ENCODE results near the gene ZNF585A. TPM values are rescaled to one million over a fixed set of nuclear protein-coding genes. Genes with fewer than 3 reads are reported as not detected.
"Not testable (repeated sequence)": the region's sequence is repeated elsewhere in the genome, so short reads cannot be mapped to it uniquely, and the experiment has no call there.

Gene ZNF585A
- total and polyA plus RNA-seq, 11 donors: 6.5 to 22.2 (median 12.3) TPM

DNA sequence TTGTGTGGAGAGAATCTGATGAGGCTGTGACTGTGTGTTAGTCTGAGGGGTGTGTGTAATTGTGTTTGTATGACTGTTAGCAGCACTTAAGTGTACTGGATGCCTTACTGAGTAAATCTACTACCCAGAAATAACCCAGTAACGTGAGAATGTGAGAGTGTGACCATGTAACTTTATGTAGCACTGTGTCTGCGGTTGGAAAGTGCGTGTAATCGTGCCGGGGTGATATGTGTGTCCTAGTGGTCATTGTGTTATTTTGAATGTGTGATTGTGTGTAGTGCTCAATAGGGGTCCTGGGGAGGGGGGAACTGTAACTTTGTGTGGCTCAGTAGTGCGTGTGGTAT lies 46.1 kb upstream of the ZNF585A start:
- intact Hi-C loops (cut with DNase I): loop anchor here in 7 of 10 donors (2.0 to 10.0 kb wide), 11 partner anchors 46 to 364 kb away; partner anchors contain the start of genes ZNF585A (in 4 of the 7), ZNF569 (in 2 of the 7), ZNF570 (in 2 of the 7) and ZNF345 (in 1 of the 7)

DNA sequence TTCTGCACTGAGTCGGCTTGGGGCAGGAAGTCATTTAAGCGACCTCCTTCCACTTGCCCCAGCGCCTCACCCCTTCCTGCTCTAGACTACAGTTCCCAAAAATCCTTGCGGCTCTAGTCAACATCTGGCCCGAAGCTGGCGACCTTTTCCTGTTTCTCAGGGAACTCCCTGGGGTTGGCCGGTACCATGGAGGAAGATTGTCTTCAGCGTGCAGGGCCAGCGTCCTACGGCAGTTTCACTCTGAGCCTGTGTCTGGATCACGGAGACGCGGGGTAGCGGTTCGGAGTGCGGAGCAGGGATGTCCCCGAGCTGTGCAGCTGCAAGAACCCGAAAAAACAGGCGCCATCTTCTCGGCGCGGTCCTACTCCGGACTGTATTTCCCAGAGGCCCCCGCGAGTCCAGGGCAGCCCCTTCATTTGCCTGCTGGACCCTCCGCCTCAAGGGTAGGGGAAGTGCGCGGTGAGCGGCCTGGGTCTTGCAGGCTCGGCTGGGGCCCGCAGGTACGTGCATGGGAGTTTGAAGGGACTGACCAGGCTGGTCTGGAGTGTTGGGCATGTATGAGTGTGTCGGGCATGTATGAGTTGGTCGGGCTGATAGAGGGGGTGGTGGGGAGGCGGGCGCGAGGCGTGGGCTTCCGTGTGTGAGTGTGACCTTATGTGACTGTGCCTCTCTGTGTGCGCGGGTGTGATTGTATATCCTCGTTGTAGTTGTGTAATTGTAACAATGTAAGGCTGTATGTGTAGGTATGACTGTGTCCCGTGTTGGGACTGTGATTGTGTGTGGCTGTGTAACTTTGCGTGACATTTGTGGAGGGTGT lies 45.5 kb upstream of the ZNF585A start, which contains the start of gene ZNF383:
Gene ZNF383, plus strand, starts transcription at position 440 of the 817 bp plus-strand sequence. CDS start 12,240 bp downstream, outside the sequence.
- peak within 1 kb of the TSS; percentile 65 to 89 (median 78) for H3K4me3 ChIP-seq
- H3K36me3 ChIP-seq: peaks cover 0 to 31% (median 23%) of the 10 kb centered on the region in 9 donors
- ATAC-seq (peak; percentile 98), DNase-seq (peak; percentile 87 to 94 (median 91))
- TF ChIP-seq POLR2A (IDR thresholded peaks at IDR 0.05): peak in 1 of 2 donors; percentile 28
- TF ChIP-seq, protein P1, sequence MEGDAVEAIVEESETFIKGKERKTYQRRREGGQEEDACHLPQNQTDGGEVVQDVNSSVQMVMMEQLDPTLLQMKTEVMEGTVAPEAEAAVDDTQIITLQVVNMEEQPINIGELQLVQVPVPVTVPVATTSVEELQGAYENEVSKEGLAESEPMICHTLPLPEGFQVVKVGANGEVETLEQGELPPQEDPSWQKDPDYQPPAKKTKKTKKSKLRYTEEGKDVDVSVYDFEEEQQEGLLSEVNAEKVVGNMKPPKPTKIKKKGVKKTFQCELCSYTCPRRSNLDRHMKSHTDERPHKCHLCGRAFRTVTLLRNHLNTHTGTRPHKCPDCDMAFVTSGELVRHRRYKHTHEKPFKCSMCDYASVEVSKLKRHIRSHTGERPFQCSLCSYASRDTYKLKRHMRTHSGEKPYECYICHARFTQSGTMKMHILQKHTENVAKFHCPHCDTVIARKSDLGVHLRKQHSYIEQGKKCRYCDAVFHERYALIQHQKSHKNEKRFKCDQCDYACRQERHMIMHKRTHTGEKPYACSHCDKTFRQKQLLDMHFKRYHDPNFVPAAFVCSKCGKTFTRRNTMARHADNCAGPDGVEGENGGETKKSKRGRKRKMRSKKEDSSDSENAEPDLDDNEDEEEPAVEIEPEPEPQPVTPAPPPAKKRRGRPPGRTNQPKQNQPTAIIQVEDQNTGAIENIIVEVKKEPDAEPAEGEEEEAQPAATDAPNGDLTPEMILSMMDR (IDR thresholded peaks at IDR 0.05): no peak
- intact Hi-C loops (cut with DNase I): loop anchor here in 7 of 10 donors (2.0 to 10.0 kb wide), 11 partner anchors 45 to 363 kb away; partner anchors contain the start of genes ZNF585A (in 4 of the 7), ZNF569 (in 2 of the 7), ZNF570 (in 2 of the 7) and ZNF345 (in 1 of the 7)
- H3K9me3 ChIP-seq: peaks cover 0 to 11% (median 0%) of the 10 kb centered on the region in 12 donors
- H3K4me1 ChIP-seq: peaks cover 0 to 26% (median 9%) of the 10 kb centered on the region in 12 donors
- H3K27ac ChIP-seq: peak within 1 kb of the TSS; percentile 89 to 98 (median 94)
- 0 to 1% (median 0%) methylated on average over 27 to 44 of the region's 44 CpGs for WGBS, 4 donors
- H3K27me3 ChIP-seq: no peaks in the 10 kb centered on the region

More for the DNA sequence above, 46.1 kb upstream of the ZNF585A start:
- Histone ChIP-seq H3K27me3 (no peaks in the 10 kb centered on the region), H3K27ac (peak overlapping the region; percentile 89 to 98 (median 94)), H3K36me3 (peaks cover 0 to 33% (median 23%) of the 10 kb centered on the region in 9 donors), H3K9me3 (peaks cover 0 to 17% (median 0%) of the 10 kb centered on the region in 12 donors), H3K4me3 (peak overlapping the region; percentile 65 to 89 (median 78)), H3K4me1 (peaks cover 0 to 26% (median 9%) of the 10 kb centered on the region in 12 donors)
- WGBS, 4 donors: 13 to 22% (median 16%) methylated on average over 6 of the region's 6 CpGs
- TF ChIP-seq POLR2A (IDR thresholded peaks at IDR 0.05): no peak
- TF ChIP-seq, protein P1 (IDR thresholded peaks at IDR 0.05): no peak
- DNase-seq (no peak), ATAC-seq (peak; percentile 5 to 49 (median 20))

DNA sequence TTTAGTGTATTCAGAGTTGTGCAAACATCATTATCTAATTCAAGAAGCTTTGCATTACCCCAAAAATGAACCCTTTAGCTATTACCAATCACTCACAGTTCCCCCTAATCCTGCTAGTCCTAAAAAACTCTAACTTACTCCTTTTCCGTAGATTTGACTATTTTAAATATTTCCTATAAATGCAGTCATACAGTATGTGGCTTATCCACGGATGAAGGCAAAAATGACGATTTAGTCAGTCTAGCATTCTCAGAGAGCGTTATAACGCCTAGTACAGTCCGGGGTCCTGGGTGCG lies 44.9 kb upstream of the ZNF585A start:
- intact Hi-C loops (cut with DNase I): loop anchor here in 7 of 10 donors (5.0 to 10.0 kb wide), 10 partner anchors 45 to 363 kb away; partner anchors contain the start of genes ZNF569 (in 2 of the 7), ZNF570 (in 2 of the 7), ZNF585A (in 2 of the 7) and ZNF345 (in 1 of the 7)
- H3K27me3 ChIP-seq: no peaks in the 10 kb centered on the region
- DNase-seq (no peak), ATAC-seq (no peak)
- H3K4me3 ChIP-seq: peak overlapping the region; percentile 65 to 89 (median 78)
- H3K27ac ChIP-seq: peak overlapping the region; percentile 89 to 98 (median 94)
- TF ChIP-seq, protein P1 (IDR thresholded peaks at IDR 0.05): no peak
- no peak for TF ChIP-seq POLR2A (IDR thresholded peaks at IDR 0.05)
- H3K4me1 ChIP-seq: peaks cover 0 to 26% (median 9%) of the 10 kb centered on the region in 12 donors
- H3K9me3 ChIP-seq: peaks cover 0 to 6% (median 0%) of the 10 kb centered on the region in 12 donors
- WGBS, 4 donors: 0 to 1% (median 0%) methylated on average over 7 of the region's 7 CpGs
- H3K36me3 ChIP-seq: peaks cover 0 to 25% (median 19%) of the 10 kb centered on the region in 9 donors

DNA sequence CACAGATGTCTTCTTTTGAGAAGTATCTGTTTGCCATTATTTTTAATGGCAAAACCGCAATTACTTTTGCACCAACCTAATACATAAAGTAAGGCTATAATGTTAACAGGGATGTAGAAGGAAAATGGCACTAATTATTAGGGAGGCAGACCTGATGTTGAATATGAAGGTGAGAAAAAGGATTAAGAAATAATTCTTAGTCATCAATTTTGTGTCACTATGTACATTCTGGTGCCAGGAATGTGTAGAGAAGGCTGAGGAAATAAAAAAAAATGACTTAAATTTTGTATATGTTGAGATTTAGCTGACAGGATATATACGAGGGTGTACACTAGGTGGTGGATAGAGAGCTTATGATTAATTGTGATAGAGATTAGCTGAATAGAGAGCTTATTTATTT lies 25.3 kb upstream of the ZNF585A start:
- no peak overlapping the region for H3K4me3 ChIP-seq
- WGBS, 4 donors: 91 to 96% (median 92%) methylated on average over 2 of the region's 2 CpGs
- no peaks in the 10 kb centered on the region for H3K27me3 ChIP-seq
- TF ChIP-seq, protein P1 (IDR thresholded peaks at IDR 0.05): no peak
- TF ChIP-seq POLR2A (IDR thresholded peaks at IDR 0.05): no peak
- peaks cover 0 to 66% (median 20%) of the 10 kb centered on the region in 12 donors for H3K9me3 ChIP-seq
- H3K36me3 ChIP-seq: peaks cover 4 to 98% (median 58%) of the 10 kb centered on the region in 9 donors
- no peak overlapping the region for H3K27ac ChIP-seq
- intact Hi-C loops (cut with DNase I): no loop called here
- H3K4me1 ChIP-seq: no peaks in the 10 kb centered on the region
- no peak for DNase-seq
- no peak for ATAC-seq

DNA sequence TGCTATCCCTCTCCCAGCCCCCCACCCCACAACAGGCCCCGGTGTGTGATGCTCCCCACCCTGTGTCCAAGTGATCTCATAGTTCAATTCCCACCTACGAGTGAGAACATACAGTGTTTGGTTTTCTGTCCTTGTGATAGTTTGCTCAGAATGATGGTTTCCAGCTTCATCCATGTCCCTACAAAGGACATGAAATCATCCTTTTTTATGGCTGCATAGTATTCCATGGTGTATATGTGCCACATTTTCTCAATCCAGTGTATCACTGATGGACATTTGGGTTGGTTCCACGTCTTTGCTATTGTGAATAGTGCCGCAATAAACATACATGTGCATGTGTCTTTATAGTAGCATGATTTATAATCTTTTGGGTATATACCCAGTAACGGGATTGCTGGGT lies 24.6 kb upstream of the ZNF585A start:
- ATAC-seq; intact Hi-C loops (cut with DNase I); H3K4me3 ChIP-seq; H3K27me3 ChIP-seq; H3K27ac ChIP-seq; H3K4me1 ChIP-seq; DNase-seq: not testable (repeated sequence)
- Histone ChIP-seq H3K9me3 (peaks cover 0 to 71% (median 22%) of the 10 kb centered on the region in 12 donors), H3K36me3 (peaks cover 4 to 98% (median 53%) of the 10 kb centered on the region in 9 donors)
- 96 to 99% (median 98%) methylated on average over 5 of the region's 5 CpGs for WGBS, 4 donors

DNA sequence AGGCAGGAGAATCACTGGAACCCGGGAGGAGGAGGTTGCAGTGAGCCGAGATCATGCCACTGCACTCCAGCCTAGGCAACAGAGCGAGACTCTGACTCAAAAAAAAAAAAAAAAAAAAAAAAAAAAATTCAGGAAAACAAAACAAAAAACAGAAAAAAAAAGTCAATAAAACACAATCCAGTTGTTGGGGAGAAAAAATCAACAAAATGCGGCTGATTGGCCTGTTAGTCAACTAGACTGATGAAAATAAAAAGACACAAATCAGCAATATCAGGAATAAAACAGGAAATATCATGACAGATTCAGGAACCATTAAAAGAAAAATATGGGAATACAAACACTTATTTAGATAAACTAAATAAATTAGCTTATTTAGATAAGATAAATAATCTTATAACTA lies 22.8 kb upstream of the ZNF585A start:
- 95 to 98% (median 97%) methylated on average over 4 of the region's 4 CpGs for WGBS, 4 donors
- ATAC-seq; intact Hi-C loops (cut with DNase I); DNase-seq; H3K4me1 ChIP-seq; H3K27ac ChIP-seq; H3K27me3 ChIP-seq; H3K4me3 ChIP-seq: not testable (repeated sequence)
- Histone ChIP-seq H3K9me3 (peaks cover 0 to 88% (median 30%) of the 10 kb centered on the region in 12 donors), H3K36me3 (peaks cover 4 to 98% (median 67%) of the 10 kb centered on the region in 9 donors)
